Superior temporal gyrus (tissue), 1 donor: ENCODE data around the gene PI4KA.
"Not testable (repeated sequence)": the region's sequence is repeated elsewhere in the genome, so short reads cannot be mapped to it uniquely, and the experiment has no call there.

Source experiments
- DNase-seq: peaks from one replicate; pipeline ENCODE4 v3.0.0-alpha.2; 2016; ENCODE audit errors: extremely low spot score

The PI4KA gene

DNA sequence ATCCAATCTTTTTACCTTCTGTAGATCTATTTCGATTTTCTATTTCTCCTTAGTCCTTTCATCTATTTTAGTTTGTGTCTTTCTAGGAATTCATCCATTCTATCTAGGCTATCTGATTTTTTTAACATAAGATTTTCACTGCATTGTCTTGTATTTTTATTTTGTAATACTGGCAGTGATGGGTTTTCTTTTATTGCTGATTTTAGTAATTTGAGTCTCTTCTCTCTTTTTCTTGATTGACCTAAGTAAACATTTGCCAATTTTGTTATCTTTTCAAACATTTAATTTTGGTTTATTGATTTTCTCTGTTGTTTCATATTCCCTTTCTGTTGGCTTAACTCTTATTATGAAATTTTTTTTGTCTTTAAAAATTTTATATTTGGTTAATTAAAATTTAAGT lies 192.1 kb downstream of the PI4KA start:
- no peak for DNase-seq

DNA sequence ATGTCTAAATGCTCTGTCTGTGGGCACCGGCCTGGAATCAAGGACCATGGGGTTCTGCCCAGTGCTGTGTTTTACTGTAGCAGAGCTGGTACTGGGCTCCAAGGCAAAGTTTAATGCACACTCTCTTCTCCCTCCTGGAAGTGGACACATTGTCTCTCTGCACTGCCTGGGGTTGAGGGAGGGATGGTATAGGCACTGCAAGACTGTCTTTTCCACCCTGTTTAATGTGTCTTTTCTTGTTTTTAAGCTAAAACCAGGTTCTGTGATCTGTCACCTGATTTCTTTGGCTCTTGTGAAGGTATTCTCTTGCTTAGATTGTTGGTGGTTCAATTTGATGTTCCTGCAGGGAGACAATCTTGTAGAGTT lies 194.0 kb downstream of the PI4KA start:
- DNase-seq = no peak

DNA sequence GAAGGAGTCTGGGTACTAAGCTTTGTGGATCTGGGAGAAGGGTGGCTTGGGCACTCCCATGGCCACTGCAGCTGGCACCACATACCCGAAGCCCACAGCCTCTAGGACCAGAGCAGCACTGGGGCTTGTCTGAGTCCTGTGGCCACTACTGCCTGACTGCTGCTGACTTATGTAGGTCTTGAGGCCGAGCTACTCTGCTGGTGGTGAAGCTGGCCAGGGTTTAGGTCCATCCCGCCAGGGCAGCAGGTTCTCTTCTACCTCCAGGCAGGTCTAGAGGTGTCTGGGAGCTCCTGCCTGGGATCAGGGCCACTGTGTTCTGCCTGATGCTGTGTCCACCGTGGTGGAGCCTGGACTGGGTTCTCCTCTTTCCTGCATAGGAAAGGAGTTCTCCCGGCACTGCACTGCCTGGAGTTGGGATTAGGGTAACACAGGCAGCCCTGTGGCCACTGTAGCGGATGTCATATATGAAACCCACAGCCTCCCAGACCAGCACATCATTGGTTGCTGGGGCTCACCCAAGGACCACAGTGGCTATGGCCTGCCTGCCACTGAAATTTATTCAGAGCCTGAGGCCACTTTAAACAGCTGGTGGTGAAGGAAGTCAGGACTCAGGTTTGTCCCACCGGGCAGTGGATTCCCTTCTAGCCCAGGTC lies 194.5 kb downstream of the PI4KA start:
- DNase-seq = no peak

DNA sequence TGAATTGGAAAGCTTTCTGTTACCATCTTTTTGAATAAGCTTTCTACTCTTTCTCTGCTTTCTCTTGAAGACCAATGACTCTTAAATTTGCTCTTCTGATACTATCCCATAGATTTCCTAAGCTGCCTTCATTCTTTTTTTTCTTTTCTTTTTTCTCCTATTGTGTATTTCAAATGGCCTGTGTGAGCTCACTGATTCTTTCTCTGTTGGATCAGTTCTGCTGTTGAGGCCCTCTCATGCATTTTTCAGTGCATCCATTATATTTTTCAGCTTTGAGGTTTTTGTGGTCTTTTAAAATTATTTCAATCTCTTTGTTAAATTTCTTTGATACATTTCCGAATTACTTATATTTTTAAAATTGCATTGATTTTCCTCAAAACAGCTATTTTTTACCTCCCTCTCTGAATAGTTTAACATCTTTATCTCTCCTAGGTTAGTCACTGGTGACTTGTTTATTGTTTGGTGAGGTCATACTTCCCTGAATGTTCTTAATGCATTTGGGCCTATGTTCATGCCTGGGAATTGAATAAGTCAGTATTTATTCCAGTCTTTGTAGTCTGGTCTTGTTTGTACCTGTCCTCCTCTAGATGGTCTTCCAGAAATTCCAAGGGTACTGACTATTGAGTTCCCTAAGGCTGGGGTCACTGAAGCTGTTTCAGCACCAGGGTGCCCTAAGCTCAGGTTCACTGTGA lies 195.3 kb downstream of the PI4KA start:
- DNase-seq = no peak

DNA sequence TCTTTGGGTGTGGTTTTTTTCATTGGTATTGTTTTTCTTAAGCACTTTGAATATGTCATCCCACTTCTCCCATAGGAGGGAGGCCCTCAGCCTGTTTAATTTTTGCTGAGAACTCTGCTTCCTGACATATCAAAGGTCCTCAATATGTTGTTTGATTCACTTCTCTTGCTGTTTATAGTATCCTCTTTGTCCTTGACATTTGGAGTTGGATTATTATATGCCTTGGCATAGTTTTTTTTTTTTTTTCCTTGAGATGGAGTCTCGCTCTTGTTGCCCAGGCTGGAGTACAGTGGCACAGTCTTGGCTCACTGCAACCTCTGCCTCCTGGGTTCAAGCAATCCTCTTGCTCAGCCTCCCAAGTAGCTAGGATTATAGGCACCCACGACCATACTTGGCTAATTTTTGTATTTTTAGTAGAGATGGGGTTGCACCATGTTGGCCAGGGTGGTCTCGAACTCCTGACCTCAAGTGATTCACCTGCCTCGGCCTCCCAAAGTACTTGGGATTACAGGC lies 196.0 kb downstream of the PI4KA start:
- DNase-seq = not testable (repeated sequence)

DNA sequence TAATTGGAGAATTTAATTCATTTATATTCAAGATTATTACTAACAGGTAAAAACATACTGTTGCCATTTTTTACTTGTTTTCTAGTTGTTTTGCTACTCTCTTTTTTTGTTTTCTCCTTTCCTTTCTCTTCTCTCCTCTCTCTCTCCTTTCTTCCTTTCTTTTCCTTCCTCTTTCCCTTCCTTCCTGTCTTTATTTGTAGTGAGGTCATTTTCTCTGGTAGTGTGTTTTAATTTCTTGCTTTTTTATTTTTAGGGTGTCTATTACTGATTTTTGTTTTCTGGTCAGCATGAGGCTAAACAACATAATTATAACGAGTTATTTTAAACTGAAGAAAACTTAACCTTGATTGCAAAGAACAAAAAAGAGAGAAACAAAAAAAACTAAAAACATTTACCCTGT lies 197.1 kb downstream of the PI4KA start:
- no peak for DNase-seq

DNA sequence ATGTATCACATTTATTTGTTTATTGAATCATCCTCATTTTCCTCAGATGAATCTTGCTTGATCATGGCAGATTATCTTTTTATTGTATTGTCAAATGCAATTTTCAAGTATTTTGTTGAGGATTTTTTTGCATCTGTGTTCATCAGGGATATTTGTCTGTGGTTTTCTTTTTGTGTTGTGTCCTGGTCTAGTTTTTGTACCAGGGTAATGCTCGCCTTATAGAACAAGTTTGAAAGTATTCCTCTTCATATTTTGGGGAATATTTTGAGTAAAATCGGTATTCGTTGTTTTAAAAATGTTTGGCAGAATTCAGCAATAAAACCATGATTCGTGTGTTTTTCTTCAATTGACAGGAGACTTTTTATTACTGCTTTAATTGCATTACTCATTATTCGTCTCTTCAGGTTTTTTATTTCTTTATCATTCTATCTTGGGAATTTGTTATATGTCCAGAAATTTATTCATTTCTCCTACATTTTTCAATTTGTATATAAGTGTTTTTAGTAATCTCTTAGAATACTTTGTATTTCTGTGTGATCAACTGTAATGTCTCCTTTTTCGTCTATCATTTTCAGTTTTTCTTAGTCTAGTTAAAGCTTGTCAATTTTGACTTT lies 198.1 kb downstream of the PI4KA start:
- no peak for DNase-seq

DNA sequence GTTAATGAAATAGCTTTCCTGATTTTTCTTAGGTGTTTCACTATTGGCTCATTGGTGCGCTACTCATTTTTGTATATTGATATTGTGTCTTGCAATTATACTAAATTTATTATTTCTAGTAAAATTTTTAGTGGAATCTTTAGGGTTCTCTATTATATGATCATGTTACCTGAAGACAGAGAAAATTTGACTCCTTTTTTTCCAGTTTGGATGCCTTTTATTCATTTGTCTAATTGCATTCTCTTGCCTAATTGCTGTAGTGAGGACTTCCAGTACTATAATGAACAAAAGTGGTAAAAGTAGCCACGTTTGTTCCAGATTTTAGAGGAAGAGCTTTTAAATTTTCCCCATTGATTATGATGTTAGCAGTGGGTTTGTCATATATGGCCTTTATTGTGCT lies 198.7 kb downstream of the PI4KA start:
- no peak for DNase-seq

DNA sequence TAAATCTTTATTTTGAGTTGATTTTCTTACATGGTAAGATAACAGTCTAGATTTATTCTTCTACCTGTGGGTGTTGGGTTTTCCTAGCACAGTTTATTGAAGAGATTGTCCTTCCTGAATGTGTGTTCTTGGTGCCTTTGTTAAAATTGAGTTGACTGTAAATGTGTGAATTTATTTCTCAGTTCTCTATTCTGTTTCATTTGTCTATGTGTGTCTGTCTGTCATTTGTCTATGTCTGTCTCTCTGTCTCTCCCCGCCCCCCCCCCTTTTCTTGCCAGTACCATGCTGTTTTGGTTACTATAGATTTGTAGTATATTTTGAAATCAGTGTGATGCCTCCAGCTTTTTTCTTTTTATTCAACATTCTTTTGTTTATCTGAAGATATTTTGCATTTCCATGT lies 199.4 kb downstream of the PI4KA start:
- no peak for DNase-seq

DNA sequence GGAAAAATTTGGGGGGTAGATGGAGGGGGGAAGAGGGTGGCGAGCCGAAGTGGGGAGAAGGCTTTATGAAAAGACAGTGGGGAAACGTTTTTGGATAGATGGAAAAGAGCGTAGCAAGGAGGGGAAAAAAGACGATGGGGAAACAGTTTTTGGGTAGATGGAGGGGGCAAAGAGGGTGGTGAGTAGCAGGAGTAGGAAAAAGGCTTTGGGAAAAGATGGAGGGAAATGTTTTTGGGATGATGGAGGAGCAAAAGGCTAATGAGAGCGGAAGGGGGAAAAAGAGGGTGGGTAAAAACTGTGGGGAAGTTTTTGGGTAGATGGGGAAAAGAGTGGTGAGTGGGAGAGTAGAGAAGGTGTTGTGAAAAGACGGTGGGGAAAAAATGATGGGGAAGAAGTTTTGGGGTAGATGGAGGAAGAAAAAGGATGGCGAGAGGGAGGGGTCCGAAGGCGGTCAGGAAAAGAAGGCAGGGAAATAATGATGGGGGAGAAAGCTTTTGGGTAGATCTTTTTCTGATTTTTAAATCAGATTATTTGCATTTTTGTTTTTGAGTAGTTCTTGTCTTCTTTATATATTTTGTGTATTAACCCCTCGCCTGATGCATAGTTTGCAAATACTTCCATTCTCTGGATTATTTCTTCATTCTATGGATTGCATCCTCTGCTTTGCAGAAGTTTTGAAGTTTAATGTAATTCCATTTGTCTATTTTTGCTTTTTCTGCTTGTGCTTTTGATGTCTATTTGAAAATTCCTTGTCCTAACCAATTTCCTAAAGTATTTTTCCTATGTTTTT lies 200.0 kb downstream of the PI4KA start:
- no peak for DNase-seq

DNA sequence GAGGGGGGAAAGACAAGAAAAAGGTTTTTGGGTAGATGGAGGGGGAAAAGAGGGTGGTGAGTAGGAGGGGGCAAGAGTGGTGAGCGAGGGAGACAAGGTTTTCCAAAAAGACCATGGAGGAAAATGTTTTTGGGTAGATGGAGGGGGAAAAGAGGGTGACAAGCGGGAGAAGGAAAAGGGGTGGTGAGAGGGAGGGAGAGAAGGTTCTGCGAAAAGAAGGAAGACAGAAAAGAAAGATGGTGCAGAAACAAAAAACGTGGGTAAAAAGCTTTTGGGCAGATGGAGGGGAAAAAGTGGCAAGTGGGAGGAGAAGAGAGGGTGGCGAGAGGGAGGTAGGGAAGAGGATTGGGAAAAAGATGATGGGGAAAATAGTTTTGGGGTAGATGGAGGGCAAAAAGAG lies 200.6 kb downstream of the PI4KA start:
- DNase-seq = no peak
